ENCODE results near the gene DGKA. TPM values are rescaled to one million over a fixed set of nuclear protein-coding genes. Genes with fewer than 3 reads are reported as not detected.

The DGKA gene
- total RNA-seq, result 68.6 and 74.2 TPM in 2 replicates

DNA sequence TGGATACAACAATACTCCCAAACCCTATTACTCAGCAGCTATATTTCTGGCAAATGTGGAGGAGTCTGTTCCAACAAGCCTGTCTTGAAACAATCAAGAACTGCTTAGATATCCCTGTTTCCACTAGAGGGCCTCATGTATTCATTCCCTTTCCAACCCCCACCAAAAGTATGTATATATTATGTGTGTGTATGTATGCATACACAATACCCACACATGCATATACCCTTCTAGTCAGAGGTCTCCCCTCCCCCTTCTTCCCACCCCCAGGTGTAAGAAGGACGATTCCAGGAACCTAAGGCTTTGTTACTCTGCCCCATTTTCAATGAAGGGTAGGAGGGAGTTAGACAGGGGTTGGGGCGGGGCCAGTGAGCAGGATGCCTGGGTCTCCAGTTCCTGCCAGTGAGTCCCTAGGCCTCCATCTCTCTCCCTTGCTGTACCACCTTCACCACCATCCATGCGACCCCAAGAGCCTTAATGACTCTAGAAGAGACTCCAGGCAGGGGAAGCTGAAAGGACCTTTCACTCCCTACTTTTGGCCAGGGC lies at the start of gene DGKA:
DGKA (plus strand) TSS at position 392 of the 546 bp plus-strand sequence. CDS start 5,342 bp downstream, outside the sequence.

DNA sequence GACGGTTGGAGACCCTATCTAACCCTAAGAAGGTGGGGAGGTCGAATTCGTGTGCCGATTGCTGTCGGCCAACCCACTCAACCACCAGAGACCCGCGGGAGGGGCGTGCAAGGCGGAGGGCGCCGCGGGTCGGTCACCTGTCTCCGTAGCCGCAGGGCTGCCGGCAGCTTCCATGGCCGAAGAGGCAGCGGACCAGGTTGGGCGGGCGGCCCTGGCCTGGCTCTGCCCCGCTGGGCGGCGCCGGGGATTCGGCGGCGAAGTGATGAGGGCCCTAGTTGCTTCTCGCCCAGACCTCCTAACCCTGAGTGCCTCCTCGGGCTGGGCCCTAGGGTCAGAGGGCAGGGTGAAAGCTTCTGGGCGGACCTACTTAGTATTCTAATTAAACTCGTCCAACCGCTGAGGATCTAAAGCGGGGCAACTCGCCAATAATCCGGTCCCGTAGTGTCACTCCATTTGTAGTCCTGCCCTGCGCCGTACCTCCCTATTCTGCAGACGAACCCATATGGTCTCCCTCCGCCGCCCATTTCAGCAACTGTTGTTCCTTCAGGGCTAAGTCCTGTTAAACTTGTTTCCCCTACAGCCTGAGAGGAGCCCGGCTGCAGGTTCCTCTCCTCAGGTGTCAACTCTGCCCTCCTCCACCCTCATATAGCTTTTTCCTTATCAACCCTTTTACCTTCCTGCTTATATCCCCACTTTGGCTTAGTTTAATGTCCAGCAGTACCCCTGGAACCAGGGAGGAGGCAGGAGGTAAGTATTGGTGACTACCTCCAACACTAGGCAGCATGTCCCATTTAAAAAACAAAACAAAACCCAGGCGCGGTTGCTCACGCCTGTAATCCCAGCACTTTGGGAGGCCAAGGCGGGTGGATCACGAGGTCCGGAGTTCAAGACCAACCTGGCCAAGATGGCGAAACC lies 3.1 kb upstream of the DGKA start, which contains the start of gene PYM1:
PYM1 (minus strand) TSS at position 307 of the 915 bp plus-strand sequence; CDS start at position 174, 133 bp downstream.

GRCh38 chr12:55965941-55966407 lies 35.0 kb downstream of the DGKA start, which contains the start of gene PMEL:
Gene PMEL (minus strand): TSS chr12:55966042. CDS start chr12:55966011, 31 bp downstream.

GRCh38 chr12:55966408-55967281 lies 35.7 kb downstream of the DGKA start, which contains the start of gene CDK2:
Gene CDK2 (plus strand): TSS chr12:55966830. CDS start chr12:55967009, 179 bp downstream.

GRCh38 chr12:55973599-55974307 lies 42.8 kb downstream of the DGKA start, which contains the start of gene RAB5B:
Gene RAB5B (plus strand): TSS chr12:55974078. CDS start chr12:55986961, 12,883 bp downstream.

DNA sequence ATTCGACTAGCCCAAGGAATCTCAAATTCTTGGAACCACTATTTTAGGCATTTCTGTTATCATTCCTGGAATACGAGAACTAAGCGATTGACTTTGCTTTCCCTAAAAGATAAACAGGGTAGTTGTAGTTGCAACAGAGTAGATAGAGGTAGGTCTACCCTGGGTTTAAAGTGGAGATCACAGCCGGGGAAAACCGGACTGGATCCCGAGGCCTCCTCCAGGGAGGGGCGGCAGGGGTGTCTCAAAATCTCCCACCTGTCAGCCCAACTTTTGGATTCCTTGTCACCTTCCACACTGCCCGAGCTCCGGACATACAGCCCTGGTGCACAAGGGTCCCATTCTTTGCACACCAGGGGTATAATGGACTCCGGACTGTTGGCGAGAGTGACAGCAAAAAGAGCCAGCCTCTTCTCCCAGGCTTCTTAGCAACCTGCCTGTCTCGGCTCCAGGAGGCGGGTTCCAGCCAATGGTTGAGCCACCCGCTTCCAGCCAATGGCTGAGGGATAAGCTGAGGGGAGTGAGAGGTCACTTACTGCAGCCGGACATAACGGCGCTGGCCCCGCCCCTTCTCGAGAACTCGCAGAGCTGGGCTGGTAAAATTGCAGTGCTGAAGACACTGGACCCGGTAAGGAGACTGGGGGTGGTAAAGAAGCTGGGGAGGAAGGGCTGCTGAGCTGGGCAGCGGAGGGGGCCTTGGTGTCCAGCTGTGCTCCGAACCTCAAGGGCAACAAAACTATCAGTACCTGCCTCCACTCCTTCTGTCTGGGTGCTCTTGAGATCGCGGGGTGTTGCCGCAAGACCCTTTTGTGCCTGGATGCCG lies 66.0 kb downstream of the DGKA start, which contains the start of gene SUOX:
SUOX (plus strand) TSS at position 562 of the 820 bp plus-strand sequence. CDS start 4,946 bp downstream, outside the sequence.

Other genes with a start within 250 kb of the DGKA start
- 55.0 and 68.8 TPM in 2 replicates for gene ITGA7, start 223.3 kb upstream of the DGKA start, total RNA-seq
- 62.9 and 118 TPM in 2 replicates for gene BLOC1S1, start 215.1 kb upstream of the DGKA start, total RNA-seq
- 36.7 and 58.9 TPM in 2 replicates for gene RDH5, start 210.8 kb upstream of the DGKA start, total RNA-seq
- gene CD63, start 202.2 kb upstream of the DGKA start, total RNA-seq, result 2,880 and 3,412 TPM in 2 replicates
- gene GDF11, start 188.0 kb upstream of the DGKA start, total RNA-seq, result 10.2 and 18.4 TPM in 2 replicates
- gene SARNP, start 113.4 kb upstream of the DGKA start, total RNA-seq, result 63.2 and 108 TPM in 2 replicates
- 12.2 and 24.9 TPM in 2 replicates for gene ORMDL2, start 113.1 kb upstream of the DGKA start, total RNA-seq
- 72.8 and 74.6 TPM in 2 replicates for gene DNAJC14, start 101.6 kb upstream of the DGKA start, total RNA-seq
- gene MMP19, start 88.2 kb upstream of the DGKA start, total RNA-seq, result 8.4 and 12.1 TPM in 2 replicates
- 34.2 and 36.5 TPM in 2 replicates for gene PYM1, start 3.3 kb upstream of the DGKA start, total RNA-seq
- gene PMEL, start 34.9 kb downstream of the DGKA start, total RNA-seq, result 0.33 and 1.6 TPM in 2 replicates
- gene CDK2, start 35.7 kb downstream of the DGKA start, total RNA-seq, result 13.4 and 21.1 TPM in 2 replicates
- 65.5 and 66.2 TPM in 2 replicates for gene RAB5B, start 42.9 kb downstream of the DGKA start, total RNA-seq
- gene SUOX, start 66.1 kb downstream of the DGKA start, total RNA-seq, result 17.5 and 19.0 TPM in 2 replicates
- gene IKZF4, start 89.9 kb downstream of the DGKA start, total RNA-seq, result 1.2 and 1.7 TPM in 2 replicates
- gene RPS26, start 110.8 kb downstream of the DGKA start, total RNA-seq, result 136 and 411 TPM in 2 replicates
- gene ERBB3, start 149.0 kb downstream of the DGKA start, total RNA-seq, result 0.33 and 2.3 TPM in 2 replicates
- gene PA2G4, start 173.4 kb downstream of the DGKA start, total RNA-seq, result 101 and 138 TPM in 2 replicates
- 1,465 and 2,446 TPM in 2 replicates for gene RPL41, start 185.5 kb downstream of the DGKA start, total RNA-seq
- 4.4 and 5.6 TPM in 2 replicates for gene ZC3H10, start 187.1 kb downstream of the DGKA start, total RNA-seq
- gene ESYT1, start 197.1 kb downstream of the DGKA start, total RNA-seq, result 396 and 399 TPM in 2 replicates
- 68.3 and 89.3 TPM in 2 replicates for gene MYL6B, start 221.4 kb downstream of the DGKA start, total RNA-seq
- gene MYL6, start 227.2 kb downstream of the DGKA start, total RNA-seq, result 1,139 and 2,051 TPM in 2 replicates

All from smooth muscle cell of trachea (primary cell).